ENCODE data around the gene CELSR1.

The CELSR1 gene, protein sequence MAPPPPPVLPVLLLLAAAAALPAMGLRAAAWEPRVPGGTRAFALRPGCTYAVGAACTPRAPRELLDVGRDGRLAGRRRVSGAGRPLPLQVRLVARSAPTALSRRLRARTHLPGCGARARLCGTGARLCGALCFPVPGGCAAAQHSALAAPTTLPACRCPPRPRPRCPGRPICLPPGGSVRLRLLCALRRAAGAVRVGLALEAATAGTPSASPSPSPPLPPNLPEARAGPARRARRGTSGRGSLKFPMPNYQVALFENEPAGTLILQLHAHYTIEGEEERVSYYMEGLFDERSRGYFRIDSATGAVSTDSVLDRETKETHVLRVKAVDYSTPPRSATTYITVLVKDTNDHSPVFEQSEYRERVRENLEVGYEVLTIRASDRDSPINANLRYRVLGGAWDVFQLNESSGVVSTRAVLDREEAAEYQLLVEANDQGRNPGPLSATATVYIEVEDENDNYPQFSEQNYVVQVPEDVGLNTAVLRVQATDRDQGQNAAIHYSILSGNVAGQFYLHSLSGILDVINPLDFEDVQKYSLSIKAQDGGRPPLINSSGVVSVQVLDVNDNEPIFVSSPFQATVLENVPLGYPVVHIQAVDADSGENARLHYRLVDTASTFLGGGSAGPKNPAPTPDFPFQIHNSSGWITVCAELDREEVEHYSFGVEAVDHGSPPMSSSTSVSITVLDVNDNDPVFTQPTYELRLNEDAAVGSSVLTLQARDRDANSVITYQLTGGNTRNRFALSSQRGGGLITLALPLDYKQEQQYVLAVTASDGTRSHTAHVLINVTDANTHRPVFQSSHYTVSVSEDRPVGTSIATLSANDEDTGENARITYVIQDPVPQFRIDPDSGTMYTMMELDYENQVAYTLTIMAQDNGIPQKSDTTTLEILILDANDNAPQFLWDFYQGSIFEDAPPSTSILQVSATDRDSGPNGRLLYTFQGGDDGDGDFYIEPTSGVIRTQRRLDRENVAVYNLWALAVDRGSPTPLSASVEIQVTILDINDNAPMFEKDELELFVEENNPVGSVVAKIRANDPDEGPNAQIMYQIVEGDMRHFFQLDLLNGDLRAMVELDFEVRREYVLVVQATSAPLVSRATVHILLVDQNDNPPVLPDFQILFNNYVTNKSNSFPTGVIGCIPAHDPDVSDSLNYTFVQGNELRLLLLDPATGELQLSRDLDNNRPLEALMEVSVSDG (N-terminal part only)

DNA sequence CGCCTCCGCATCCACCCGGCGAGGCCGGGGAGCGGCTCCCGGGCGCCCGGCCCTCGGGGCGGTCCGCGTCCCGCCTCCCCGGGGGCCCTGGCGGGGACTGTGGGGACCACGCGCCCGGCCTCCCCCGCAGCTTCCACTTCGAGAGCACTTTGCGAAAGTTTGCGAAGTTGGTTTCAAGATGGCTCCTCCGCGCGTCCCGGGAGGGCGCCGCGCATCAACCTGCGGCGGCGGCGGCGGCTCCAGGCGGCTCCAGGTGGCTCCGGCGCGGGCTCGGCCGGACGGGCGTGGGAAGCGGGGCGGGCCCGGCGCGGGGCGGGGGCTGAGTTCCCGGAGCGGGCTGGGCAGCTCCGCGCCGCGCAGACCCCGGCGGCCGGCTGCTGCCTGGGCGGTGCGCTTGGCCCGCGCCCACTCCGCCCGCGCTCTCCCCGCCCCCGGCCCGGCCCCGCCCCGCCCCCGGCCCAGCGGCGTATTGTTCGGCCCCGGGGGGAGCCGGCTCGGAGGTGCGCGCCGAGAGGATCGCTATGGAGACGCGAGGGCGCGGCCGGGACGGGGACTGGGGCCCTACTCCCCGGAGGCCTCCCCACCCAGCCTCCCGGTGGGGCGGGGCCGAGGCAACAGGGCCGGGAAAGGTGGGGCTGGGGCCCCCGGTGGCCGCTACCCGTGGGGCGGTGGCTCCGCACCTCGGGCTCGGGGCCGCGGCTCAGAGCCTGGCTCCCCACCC, at the start of gene CELSR1:
TSS of gene CELSR1 (minus strand) at position 396 of the 721 bp plus-strand sequence. CDS start 450 bp downstream, outside the sequence.
- DNase-seq (ENCODE audit: insufficient read length, low spot score) (peak; percentile 59), FAIRE-seq (peak; percentile 51)

GRCh38 chr22:46587061-46587460, 49.6 kb upstream of the CELSR1 start:
- FAIRE-seq (no peak), DNase-seq (ENCODE audit: insufficient read length, low spot score) (no peak)

GRCh38 chr22:46586531-46587011, 49.2 kb upstream of the CELSR1 start:
- DNase-seq (ENCODE audit: insufficient read length, low spot score) (no peak), FAIRE-seq (no peak)

DNA sequence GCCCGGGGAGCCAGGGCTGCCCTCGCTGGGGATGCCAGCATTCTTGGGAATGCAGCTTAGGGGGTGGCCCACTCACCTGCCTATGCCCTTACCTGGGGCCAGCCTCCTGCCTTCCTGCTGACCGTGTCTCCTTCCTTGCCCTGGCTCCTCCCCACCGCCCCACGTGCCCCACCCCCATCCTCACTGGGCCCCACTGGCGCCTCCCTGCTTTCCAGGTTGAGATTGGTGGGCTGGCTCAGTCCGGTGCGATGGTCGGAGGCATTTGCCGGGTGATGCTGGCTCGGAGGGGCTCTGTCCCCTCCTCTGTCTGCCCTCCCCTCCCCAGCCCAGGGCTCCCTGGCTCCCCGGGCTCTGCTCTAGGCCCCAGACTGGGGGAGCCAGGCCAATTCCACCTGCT, 48.7 kb upstream of the CELSR1 start:
- DNase-seq (ENCODE audit: insufficient read length, low spot score) = no peak
- no peak for FAIRE-seq

DNA sequence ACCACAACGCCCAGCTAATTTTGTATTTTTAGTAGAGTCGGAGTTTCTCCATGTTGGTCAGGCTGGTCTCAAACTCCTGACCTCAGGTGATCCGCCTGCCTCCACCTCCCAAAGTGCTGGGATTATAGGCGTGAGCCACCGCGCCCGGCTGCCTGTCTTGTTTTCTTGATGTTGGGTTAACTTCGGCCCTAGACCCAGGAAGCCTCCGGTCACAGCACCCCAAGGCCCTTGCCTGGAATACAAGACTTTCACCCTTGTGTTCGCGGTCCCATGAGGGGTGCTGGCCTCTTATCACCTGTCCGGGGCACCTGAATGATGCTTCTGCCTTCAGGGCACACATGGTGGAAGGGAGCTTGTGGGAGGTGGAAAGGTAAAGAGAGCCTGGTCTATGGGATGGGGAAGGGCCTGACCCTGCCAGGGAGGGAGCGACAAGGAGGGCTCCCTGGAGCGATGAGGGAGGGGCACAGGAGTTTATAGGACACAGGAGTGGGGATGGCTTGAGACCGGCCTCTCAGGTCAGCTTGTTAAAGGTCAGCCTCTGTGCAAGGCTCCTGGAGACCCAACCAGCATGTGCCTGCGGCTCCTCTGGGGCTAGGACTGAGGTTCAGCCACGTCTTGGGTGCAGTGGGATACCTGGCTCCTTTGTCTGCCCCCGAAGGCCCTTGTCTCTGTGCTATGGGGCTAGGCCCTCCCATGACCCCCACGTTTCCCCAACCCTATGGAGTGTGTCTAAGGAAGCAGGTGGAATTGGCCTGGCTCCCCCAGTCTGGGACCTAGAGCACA, 48.1 kb upstream of the CELSR1 start:
- FAIRE-seq = no peak
- no peak for DNase-seq (ENCODE audit: insufficient read length, low spot score)

GRCh38 chr22:46584081-46584921, 46.9 kb upstream of the CELSR1 start:
- DNase-seq (ENCODE audit: insufficient read length, low spot score) = no peak
- no peak for FAIRE-seq

DNA sequence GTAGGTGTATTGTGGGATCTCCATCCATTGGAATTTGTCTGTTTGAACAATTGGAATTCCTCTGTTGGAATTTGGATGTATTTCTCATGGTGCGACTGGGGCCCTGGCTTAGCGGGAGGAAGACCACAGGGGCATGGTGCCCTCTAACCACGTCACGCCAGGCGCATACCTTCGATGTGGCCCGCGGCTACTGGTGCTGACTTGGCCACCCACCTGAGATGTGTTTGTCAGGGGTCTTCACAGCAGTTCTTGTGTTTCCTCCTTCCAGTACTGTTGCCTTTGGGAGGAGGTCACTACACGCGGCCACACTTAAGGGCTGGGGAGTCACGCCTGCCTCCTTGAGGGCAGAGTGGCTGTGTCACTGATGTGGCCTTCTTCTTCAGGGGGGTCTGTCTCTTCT, 46.2 kb upstream of the CELSR1 start:
- FAIRE-seq (no peak), DNase-seq (ENCODE audit: insufficient read length, low spot score) (no peak)

GRCh38 chr22:46582281-46582933, 45.0 kb upstream of the CELSR1 start:
- DNase-seq (ENCODE audit: insufficient read length, low spot score) (no peak), FAIRE-seq (no peak)

DNA sequence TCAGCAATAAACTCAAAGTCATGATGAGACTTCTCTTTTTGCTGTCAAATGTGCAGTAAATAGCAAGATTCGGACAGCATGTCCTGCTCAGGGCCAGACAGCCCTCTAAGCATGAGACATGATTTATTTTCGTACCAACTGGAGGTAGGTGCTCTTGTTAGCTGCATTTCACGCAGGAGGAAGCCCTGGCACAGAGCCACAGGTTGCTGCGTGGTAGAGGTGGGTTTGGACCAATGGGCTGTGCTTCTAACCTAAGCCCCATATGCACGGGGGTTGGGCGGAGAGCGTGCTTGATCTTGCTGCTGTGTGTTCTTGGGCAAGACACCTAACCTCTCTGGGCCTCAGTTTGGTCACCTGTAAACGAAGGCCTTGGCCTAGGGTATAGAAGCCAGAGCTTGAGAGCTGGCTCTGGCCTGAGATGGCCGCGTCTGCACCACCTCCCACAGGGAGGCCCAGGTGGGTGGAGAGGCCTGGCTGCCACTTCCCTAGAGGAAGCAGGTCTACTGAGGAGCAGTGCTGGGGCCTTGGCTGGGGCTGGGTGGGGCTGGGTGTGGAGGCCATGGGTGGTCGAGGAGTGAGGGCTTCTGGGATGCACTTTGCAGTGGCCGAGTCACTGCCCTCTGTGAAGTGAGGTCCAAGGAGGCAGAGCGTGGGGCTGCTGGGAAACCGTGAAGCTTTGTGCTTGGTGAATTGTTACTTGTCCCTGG, 44.3 kb upstream of the CELSR1 start:
- no peak for FAIRE-seq
- DNase-seq (ENCODE audit: insufficient read length, low spot score) = no peak

GRCh38 chr22:46580940-46581537, 43.6 kb upstream of the CELSR1 start:
- no peak for FAIRE-seq
- DNase-seq (ENCODE audit: insufficient read length, low spot score) = no peak

DNA sequence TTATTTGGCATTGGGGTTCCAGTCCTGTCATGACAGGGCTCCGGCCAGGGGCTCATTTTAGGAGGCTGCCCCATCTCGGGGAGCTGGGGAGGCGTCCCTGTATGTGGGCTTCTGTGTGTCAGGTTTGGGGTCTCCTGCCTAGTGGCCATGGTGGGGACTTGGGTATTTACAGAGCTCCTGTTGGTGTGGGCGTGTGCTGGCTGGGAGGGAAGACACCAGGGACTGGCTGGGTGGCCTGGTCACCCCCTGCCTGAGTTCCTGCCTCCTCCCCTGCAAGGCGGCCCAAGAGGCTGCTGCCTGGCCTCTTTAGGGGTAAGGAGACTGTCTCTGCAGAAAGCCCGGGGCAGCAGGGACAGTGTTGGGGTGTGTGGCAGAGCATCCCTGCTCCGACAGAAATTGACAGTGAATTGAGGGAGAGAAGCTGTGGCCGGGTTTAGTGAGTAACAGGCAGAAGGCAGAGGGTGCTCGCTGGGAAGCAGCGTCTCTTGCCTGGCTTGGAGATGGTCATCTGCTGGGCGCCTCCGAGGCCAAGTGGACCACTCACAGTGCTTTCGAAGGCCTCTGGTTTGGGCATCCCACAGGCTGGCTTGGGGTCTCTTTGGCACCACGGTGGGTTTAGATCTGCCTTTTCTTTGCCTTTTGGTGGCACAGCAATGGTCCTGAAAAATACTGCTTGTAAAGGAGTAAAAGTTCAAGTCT, 42.5 kb upstream of the CELSR1 start:
- FAIRE-seq (no peak), DNase-seq (ENCODE audit: insufficient read length, low spot score) (no peak)

DNA sequence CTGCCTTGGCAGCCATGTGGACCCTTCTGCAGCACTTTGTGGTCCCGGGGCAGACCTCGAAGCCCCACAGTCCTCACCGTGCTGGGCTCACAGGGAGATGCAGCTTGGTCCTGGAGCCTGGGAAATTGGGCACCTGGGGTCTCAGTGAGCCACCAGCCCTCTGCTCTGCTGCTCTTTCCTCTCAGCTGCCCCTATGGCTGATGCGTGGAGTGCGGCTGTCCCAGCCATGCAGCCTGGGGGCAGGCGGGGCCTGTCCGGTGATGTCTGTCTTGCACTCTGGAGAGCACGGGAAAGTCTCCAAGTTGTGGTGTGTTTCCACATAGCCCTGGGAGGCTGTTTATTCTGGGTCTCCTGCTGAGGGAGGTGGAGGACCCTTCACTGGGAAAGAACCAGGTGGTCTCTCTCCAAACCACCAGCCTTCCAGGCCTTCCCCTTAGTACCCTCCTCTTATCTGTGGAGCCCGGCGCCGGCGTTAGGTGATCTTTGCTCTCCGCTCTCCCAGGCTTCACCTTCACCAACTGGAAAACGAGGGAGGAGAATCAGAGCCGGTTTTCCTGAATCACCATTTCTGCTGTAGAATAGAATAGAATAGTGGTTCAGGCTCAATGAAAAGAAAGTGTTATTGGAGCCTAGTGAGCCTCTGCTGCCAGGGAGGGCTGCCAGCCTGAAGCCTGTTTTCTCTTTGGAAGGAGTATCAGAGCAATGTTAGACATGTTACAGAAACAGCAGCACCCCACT, 41.6 kb upstream of the CELSR1 start:
- FAIRE-seq = no peak
- no peak for DNase-seq (ENCODE audit: insufficient read length, low spot score)

GRCh38 chr22:46578251-46578823, 40.9 kb upstream of the CELSR1 start:
- DNase-seq (ENCODE audit: insufficient read length, low spot score) (no peak), FAIRE-seq (no peak)

- FAIRE-seq = no peak
Observed at GRCh38 chr22:46577368-46578249, 40.2 kb upstream of the CELSR1 start.

More at GRCh38 chr22:46577368-46578249, 40.2 kb upstream of the CELSR1 start:
- DNase-seq (ENCODE audit: insufficient read length, low spot score) = no peak
